Mesenteric fat pad (tissue), 1 donor: Measurements from ENCODE around the gene PIK3C2G. TPM values are rescaled to one million over a fixed set of nuclear protein-coding genes. Genes with fewer than 3 reads are reported as not detected.

Source experiments
- DNase-seq: peaks from one replicate; pipeline ENCODE4 v3.0.0-alpha.2; 2020; ENCODE audit warnings: low spot score
- total RNA-seq: library from RNA; stranded (reverse); fragmentation: NEBNext Ultra II Directional; extraction: Animal tissue kit (Norgen Biotek cat#: 25700); gene quantifications from one replicate; pipeline ENCODE4 v1.2.1, GENCODE V29; 2021
- donor health status: DM: yes; HTN: yes; CAD: no.

The PIK3C2G gene
- total RNA-seq, 1 donor from 2014 or later, result 0.13 TPM

GRCh38 chr12:18411453-18411852, 150.1 kb downstream of the PIK3C2G start:
- DNase-seq, result no peak

- no peak for DNase-seq
Measured at GRCh38 chr12:18414671-18415070, 153.4 kb downstream of the PIK3C2G start.

GRCh38 chr12:18415227-18415626, 153.9 kb downstream of the PIK3C2G start:
- DNase-seq, result no peak

- DNase-seq, result no peak
Measured at GRCh38 chr12:18416412-18416811, 155.1 kb downstream of the PIK3C2G start.

GRCh38 chr12:18419311-18419710, 158.0 kb downstream of the PIK3C2G start:
- DNase-seq, result no peak

GRCh38 chr12:18421867-18422266, 160.5 kb downstream of the PIK3C2G start:
- DNase-seq, result no peak

- DNase-seq, result no peak
Measured at GRCh38 chr12:18422871-18423270, 161.6 kb downstream of the PIK3C2G start.

GRCh38 chr12:18424857-18425256, 163.5 kb downstream of the PIK3C2G start:
- no peak for DNase-seq

- no peak for DNase-seq
Measured at GRCh38 chr12:18427520-18427919, 166.2 kb downstream of the PIK3C2G start.

- DNase-seq, result no peak
Measured at GRCh38 chr12:18428416-18428815, 167.1 kb downstream of the PIK3C2G start.

- DNase-seq, result no peak
Measured at GRCh38 chr12:18429366-18429765, 168.0 kb downstream of the PIK3C2G start.

- DNase-seq, result no peak
Measured at GRCh38 chr12:18430425-18431048, 169.2 kb downstream of the PIK3C2G start.

- no peak for DNase-seq
Measured at GRCh38 chr12:18431771-18432170, 170.5 kb downstream of the PIK3C2G start.

- no peak for DNase-seq
Measured at GRCh38 chr12:18432206-18432605, 170.9 kb downstream of the PIK3C2G start.

- DNase-seq, result no peak
Measured at GRCh38 chr12:18436170-18436569, 174.9 kb downstream of the PIK3C2G start.

GRCh38 chr12:18439541-18439940, 178.2 kb downstream of the PIK3C2G start:
- no peak for DNase-seq

GRCh38 chr12:18443768-18444437, 182.6 kb downstream of the PIK3C2G start:
- DNase-seq, result no peak

GRCh38 chr12:18446061-18446644, 184.8 kb downstream of the PIK3C2G start:
- DNase-seq, result no peak

- DNase-seq, result no peak
Measured at GRCh38 chr12:18454330-18454729, 193.0 kb downstream of the PIK3C2G start.

- DNase-seq, result no peak
Measured at GRCh38 chr12:18456344-18456743, 195.0 kb downstream of the PIK3C2G start.

- DNase-seq, result no peak
Measured at GRCh38 chr12:18457362-18457761, 196.0 kb downstream of the PIK3C2G start.

- no peak for DNase-seq
Measured at GRCh38 chr12:18461758-18462157, 200.4 kb downstream of the PIK3C2G start.

- DNase-seq, result no peak
Measured at GRCh38 chr12:18462442-18462841, 201.1 kb downstream of the PIK3C2G start.
